Measurements from ENCODE around the gene DHX30.

The DHX30 gene

GRCh38 chr3:47849699-47850563, 47.0 kb downstream of the DHX30 start:
- in situ Hi-C loops (cut with MboI; ENCODE audit: low pct_unique_long_range_greater_than_20kb, low sequenced_read_pairs): loop anchor here (25.0 kb wide), 1 partner anchor 312 kb away; no protein-coding TSS in a partner anchor
- peak; percentile 33 for DNase-seq

- in situ Hi-C loops (cut with MboI; ENCODE audit: low pct_unique_long_range_greater_than_20kb, low sequenced_read_pairs): no loop called here
- peak; percentile 14 for DNase-seq
Observed at GRCh38 chr3:47850564-47851410, 47.8 kb downstream of the DHX30 start.

GRCh38 chr3:47851888-47852603, 49.1 kb downstream of the DHX30 start:
- DNase-seq: no peak
- in situ Hi-C loops (cut with MboI; ENCODE audit: low pct_unique_long_range_greater_than_20kb, low sequenced_read_pairs): no loop called here

- in situ Hi-C loops (cut with MboI; ENCODE audit: low pct_unique_long_range_greater_than_20kb, low sequenced_read_pairs): no loop called here
- no peak for DNase-seq
Observed at GRCh38 chr3:47852604-47853602, 50.0 kb downstream of the DHX30 start.

GRCh38 chr3:47854267-47854666, 51.3 kb downstream of the DHX30 start:
- no peak for DNase-seq
- in situ Hi-C loops (cut with MboI; ENCODE audit: low pct_unique_long_range_greater_than_20kb, low sequenced_read_pairs): no loop called here

- in situ Hi-C loops (cut with MboI; ENCODE audit: low pct_unique_long_range_greater_than_20kb, low sequenced_read_pairs): no loop called here
Observed at GRCh38 chr3:47854720-47855455, 52.0 kb downstream of the DHX30 start.

GRCh38 chr3:47855461-47856383, 52.8 kb downstream of the DHX30 start:
- in situ Hi-C loops (cut with MboI; ENCODE audit: low pct_unique_long_range_greater_than_20kb, low sequenced_read_pairs): no loop called here

More at GRCh38 chr3:47854720-47855455, 52.0 kb downstream of the DHX30 start:
- DNase-seq: no peak

GRCh38 chr3:47856669-47857068, 53.7 kb downstream of the DHX30 start:
- in situ Hi-C loops (cut with MboI; ENCODE audit: low pct_unique_long_range_greater_than_20kb, low sequenced_read_pairs): no loop called here

More at GRCh38 chr3:47855461-47856383, 52.8 kb downstream of the DHX30 start:
- no peak for DNase-seq

GRCh38 chr3:47857151-47857550, 54.2 kb downstream of the DHX30 start:
- no peak for DNase-seq
- in situ Hi-C loops (cut with MboI; ENCODE audit: low pct_unique_long_range_greater_than_20kb, low sequenced_read_pairs): no loop called here

More at GRCh38 chr3:47856669-47857068, 53.7 kb downstream of the DHX30 start:
- DNase-seq: no peak

GRCh38 chr3:47859956-47860605, 57.1 kb downstream of the DHX30 start:
- in situ Hi-C loops (cut with MboI; ENCODE audit: low pct_unique_long_range_greater_than_20kb, low sequenced_read_pairs): no loop called here
- DNase-seq: no peak

- DNase-seq: no peak
- in situ Hi-C loops (cut with MboI; ENCODE audit: low pct_unique_long_range_greater_than_20kb, low sequenced_read_pairs): no loop called here
Observed at GRCh38 chr3:47863391-47864128, 60.6 kb downstream of the DHX30 start.

- no peak for DNase-seq
- in situ Hi-C loops (cut with MboI; ENCODE audit: low pct_unique_long_range_greater_than_20kb, low sequenced_read_pairs): no loop called here
Observed at GRCh38 chr3:47865192-47865591, 62.3 kb downstream of the DHX30 start.

GRCh38 chr3:47867451-47868044, 64.6 kb downstream of the DHX30 start:
- DNase-seq: no peak
- in situ Hi-C loops (cut with MboI; ENCODE audit: low pct_unique_long_range_greater_than_20kb, low sequenced_read_pairs): no loop called here

- no peak for DNase-seq
- in situ Hi-C loops (cut with MboI; ENCODE audit: low pct_unique_long_range_greater_than_20kb, low sequenced_read_pairs): no loop called here
Observed at GRCh38 chr3:47868306-47868705, 65.4 kb downstream of the DHX30 start.

GRCh38 chr3:47870156-47870555, 67.2 kb downstream of the DHX30 start:
- in situ Hi-C loops (cut with MboI; ENCODE audit: low pct_unique_long_range_greater_than_20kb, low sequenced_read_pairs): no loop called here
- no peak for DNase-seq
